ENCODE data around the gene MAD1L1. TPM values are rescaled to one million over a fixed set of nuclear protein-coding genes. Genes with fewer than 3 reads are reported as not detected.

The MAD1L1 gene
- total RNA-seq, 1 donor from 2014 or later, result 32.3 TPM

DNA sequence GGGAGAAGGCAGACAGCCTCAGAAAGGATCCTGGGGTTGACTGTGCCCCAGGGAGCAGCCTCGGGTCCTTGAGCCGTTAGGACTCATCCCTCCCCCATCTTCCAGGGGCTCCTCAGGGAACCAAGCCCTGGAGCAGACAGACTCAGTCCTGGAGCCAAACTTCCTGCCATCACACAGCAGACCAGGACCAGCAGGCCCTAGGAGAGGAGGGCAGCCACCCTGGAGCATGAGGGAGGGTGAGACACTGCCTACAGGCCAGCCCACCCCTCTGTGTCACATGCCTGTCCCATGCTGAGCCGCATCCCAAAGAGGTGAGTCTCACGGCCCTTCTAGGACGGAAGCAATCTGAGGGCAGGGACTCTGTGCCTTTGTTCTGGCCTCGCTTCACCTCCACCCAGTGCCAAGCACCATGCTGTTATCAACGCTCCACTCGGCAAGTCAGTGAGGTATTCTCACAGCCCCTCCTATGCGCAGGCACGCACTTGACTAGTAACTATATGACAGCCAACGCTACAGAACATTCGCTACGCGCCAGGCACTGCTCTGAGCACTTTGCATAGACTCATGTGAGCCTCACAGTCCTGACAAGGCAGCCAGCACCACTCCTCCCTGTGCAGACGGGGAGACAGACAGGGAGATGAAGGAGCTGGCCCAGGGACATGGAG is 19.1 kb downstream of the MAD1L1 start:
- no peak for TF ChIP-seq EZH2 (IDR thresholded peaks at IDR 0.05; ENCODE audit: insufficient read depth, low read length)
- TF ChIP-seq, protein P1, sequence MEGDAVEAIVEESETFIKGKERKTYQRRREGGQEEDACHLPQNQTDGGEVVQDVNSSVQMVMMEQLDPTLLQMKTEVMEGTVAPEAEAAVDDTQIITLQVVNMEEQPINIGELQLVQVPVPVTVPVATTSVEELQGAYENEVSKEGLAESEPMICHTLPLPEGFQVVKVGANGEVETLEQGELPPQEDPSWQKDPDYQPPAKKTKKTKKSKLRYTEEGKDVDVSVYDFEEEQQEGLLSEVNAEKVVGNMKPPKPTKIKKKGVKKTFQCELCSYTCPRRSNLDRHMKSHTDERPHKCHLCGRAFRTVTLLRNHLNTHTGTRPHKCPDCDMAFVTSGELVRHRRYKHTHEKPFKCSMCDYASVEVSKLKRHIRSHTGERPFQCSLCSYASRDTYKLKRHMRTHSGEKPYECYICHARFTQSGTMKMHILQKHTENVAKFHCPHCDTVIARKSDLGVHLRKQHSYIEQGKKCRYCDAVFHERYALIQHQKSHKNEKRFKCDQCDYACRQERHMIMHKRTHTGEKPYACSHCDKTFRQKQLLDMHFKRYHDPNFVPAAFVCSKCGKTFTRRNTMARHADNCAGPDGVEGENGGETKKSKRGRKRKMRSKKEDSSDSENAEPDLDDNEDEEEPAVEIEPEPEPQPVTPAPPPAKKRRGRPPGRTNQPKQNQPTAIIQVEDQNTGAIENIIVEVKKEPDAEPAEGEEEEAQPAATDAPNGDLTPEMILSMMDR (IDR thresholded peaks at IDR 0.05; ENCODE audit: insufficient read depth, low read depth, low read length), result no peak
- H3K4me3 Mint-ChIP-seq (ENCODE audit: unreplicated experiment), result no peak overlapping the region
- no peak overlapping the region for H3K27ac Mint-ChIP-seq (ENCODE audit: unreplicated experiment)
- Histone ChIP-seq H3K4me2 (ENCODE audit: low read length) (no peak overlapping the region), H3K9me3 (ENCODE audit: insufficient read depth, low read depth, low read length) (no peaks in the 10 kb centered on the region), H3K4me3 (ENCODE audit: insufficient read depth, low read depth, low read length) (no peak overlapping the region), H2AFZ (ENCODE audit: low read depth, low read length) (no peak overlapping the region), H4K20me1 (ENCODE audit: insufficient read depth, low read length) (peaks cover 38% of the 10 kb centered on the region), H3K4me1 (ENCODE audit: insufficient read depth, low read length) (no peaks in the 10 kb centered on the region), H3K27me3 (ENCODE audit: insufficient read depth, low read length) (no peaks in the 10 kb centered on the region), H3K27ac (ENCODE audit: low read depth, low read length) (no peak overlapping the region), H3K79me2 (ENCODE audit: insufficient read depth, low read length) (peaks cover 6% of the 10 kb centered on the region), H3K36me3 (ENCODE audit: insufficient read depth, low read length) (peaks cover 19% of the 10 kb centered on the region), H3K9ac (ENCODE audit: low read length) (no peak overlapping the region)
- H3K4me1 Mint-ChIP-seq (ENCODE audit: low read depth, unreplicated experiment), result peaks cover 2% of the 10 kb centered on the region
- FAIRE-seq (no peak), DNase-seq (ENCODE audit: low read depth) (no peak)
- no peaks in the 10 kb centered on the region for H3K27me3 Mint-ChIP-seq (ENCODE audit: low read depth, unreplicated experiment)
- H3K9me3 Mint-ChIP-seq (ENCODE audit: unreplicated experiment), result peaks cover 3% of the 10 kb centered on the region
- H3K36me3 Mint-ChIP-seq (ENCODE audit: low read depth, unreplicated experiment), result peaks cover 29% of the 10 kb centered on the region

DNA sequence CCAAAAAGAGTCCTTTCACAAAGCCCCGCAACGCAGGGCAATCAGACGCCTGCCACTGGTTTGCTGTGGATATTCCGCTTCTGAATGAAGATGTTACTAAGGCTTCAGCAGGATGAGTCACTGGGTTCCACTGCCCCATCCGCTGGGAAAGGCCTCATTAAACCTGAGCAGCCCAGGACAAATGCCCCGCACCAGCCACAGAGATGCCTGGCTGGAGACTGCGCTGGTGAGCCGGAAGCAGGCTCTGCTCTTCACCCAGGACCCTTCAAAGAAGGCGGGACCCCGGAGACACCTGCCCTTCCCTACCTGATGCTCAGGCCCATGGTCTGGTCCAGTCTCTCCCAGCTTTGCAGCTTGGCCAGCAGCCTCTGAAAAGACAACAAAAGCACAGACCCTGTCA is 19.8 kb downstream of the MAD1L1 start:
- H3K36me3 Mint-ChIP-seq (ENCODE audit: low read depth, unreplicated experiment), result peaks cover 29% of the 10 kb centered on the region
- FAIRE-seq, result no peak
- H3K36me3 ChIP-seq (ENCODE audit: insufficient read depth, low read length), result peaks cover 19% of the 10 kb centered on the region

More for the DNA sequence above, 19.8 kb downstream of the MAD1L1 start:
- Histone ChIP-seq H2AFZ (ENCODE audit: low read depth, low read length) (no peak overlapping the region), H3K9ac (ENCODE audit: low read length) (no peak overlapping the region), H3K79me2 (ENCODE audit: insufficient read depth, low read length) (peaks cover 6% of the 10 kb centered on the region), H3K4me2 (ENCODE audit: low read length) (no peak overlapping the region), H3K4me3 (ENCODE audit: insufficient read depth, low read depth, low read length) (no peak overlapping the region), H4K20me1 (ENCODE audit: insufficient read depth, low read length) (peaks cover 40% of the 10 kb centered on the region), H3K27ac (ENCODE audit: low read depth, low read length) (no peak overlapping the region), H3K9me3 (ENCODE audit: insufficient read depth, low read depth, low read length) (no peaks in the 10 kb centered on the region), H3K4me1 (ENCODE audit: insufficient read depth, low read length) (no peaks in the 10 kb centered on the region), H3K27me3 (ENCODE audit: insufficient read depth, low read length) (no peaks in the 10 kb centered on the region)
- no peak for DNase-seq (ENCODE audit: low read depth)
- Mint-ChIP-seq H3K27ac (ENCODE audit: unreplicated experiment) (peak overlapping the region; percentile 70), H3K4me3 (ENCODE audit: unreplicated experiment) (no peak overlapping the region), H3K4me1 (ENCODE audit: low read depth, unreplicated experiment) (peaks cover 2% of the 10 kb centered on the region), H3K9me3 (ENCODE audit: unreplicated experiment) (peaks cover 3% of the 10 kb centered on the region), H3K27me3 (ENCODE audit: low read depth, unreplicated experiment) (no peaks in the 10 kb centered on the region)
- no peak for TF ChIP-seq EZH2 (IDR thresholded peaks at IDR 0.05; ENCODE audit: insufficient read depth, low read length)
- TF ChIP-seq, protein P1 (IDR thresholded peaks at IDR 0.05; ENCODE audit: insufficient read depth, low read depth, low read length), result no peak
